LNCAP (cell line): Measurements from ENCODE around the gene SLC26A8.

Source experiments
- TF ChIP-seq, protein P1 (sequence below): fragments of 450-650 bp; IDR thresholded peaks from 2 replicates; pipeline ENCODE4 v1.5.1; 2017; ENCODE audit warnings: mild to moderate bottlenecking

The SLC26A8 gene

DNA sequence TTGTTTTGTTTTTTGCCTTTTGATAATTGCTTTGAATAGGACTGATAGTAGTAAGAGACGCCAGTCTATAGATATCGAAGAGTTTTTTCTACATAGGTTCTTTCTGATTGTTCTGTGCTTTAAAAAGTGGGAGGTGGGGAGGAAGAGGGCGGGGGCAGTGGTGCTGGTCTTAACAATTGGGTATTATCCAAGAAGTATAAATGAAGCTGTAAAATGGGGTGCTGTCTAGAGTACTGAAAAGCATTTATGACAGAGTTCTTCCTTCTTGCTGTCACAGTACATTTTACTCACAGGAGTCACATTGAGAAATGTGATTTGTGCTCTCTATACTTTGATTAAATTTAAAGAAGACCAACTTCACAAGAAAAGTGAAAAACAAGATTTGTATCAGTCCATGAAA, 44.1 kb upstream of the SLC26A8 start:
- TF ChIP-seq, protein P1, sequence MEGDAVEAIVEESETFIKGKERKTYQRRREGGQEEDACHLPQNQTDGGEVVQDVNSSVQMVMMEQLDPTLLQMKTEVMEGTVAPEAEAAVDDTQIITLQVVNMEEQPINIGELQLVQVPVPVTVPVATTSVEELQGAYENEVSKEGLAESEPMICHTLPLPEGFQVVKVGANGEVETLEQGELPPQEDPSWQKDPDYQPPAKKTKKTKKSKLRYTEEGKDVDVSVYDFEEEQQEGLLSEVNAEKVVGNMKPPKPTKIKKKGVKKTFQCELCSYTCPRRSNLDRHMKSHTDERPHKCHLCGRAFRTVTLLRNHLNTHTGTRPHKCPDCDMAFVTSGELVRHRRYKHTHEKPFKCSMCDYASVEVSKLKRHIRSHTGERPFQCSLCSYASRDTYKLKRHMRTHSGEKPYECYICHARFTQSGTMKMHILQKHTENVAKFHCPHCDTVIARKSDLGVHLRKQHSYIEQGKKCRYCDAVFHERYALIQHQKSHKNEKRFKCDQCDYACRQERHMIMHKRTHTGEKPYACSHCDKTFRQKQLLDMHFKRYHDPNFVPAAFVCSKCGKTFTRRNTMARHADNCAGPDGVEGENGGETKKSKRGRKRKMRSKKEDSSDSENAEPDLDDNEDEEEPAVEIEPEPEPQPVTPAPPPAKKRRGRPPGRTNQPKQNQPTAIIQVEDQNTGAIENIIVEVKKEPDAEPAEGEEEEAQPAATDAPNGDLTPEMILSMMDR, result no peak

DNA sequence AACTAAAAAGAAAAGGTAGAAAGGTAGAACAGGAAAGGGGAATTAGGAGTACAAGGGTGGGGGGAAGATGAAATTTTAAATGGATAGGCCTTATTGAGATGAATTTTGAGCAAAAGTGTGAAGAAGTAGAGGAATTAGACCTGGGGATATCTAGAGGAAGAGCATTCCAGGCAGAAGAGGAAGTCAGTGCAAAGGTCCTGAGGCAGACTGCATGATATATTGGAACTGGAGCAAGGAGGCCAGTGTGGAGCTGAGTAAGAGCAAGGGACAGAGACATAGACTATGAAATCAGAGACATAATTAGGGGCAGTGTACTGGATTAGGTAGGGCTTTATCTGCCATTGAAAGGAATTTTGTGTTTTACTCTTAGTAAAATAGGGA, 43.6 kb upstream of the SLC26A8 start:
- TF ChIP-seq, protein P1, result no peak

DNA sequence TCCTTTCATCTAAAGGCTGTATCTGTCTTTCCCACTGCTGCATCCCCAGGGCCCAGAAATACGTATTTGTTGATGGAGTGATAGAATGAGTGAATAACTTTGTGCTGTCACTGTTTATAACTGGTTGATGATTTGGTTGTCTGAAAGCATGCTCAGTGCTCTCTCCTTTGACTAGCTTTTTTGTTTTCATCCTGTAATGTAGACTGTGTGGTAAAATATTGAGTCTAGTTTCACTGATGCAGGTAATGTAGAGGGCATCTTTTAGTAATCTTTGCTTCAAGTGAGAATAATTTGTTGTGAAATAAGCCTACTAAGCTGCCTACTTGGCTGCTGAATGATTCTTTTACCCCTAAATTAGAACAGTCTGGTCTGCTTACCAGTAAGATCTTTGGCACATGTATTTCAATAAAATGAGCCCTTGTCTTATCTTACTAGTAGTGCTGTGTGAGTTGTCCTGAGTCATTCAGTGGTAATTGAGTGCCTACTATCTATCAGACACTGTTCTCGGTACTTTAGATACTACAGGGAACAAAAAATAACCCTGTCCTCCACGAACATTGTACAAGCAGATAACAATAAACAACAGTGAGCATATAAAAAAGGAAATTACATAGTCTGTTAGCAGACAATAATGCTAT, 43.1 kb upstream of the SLC26A8 start:
- TF ChIP-seq, protein P1, result no peak

- TF ChIP-seq, protein P1, result no peak
These were observed 42.4 kb upstream of the SLC26A8 start for GRCh38 chr6:36066817-36067216.

- TF ChIP-seq, protein P1, result no peak
These were observed 41.5 kb upstream of the SLC26A8 start for GRCh38 chr6:36065916-36066315.

DNA sequence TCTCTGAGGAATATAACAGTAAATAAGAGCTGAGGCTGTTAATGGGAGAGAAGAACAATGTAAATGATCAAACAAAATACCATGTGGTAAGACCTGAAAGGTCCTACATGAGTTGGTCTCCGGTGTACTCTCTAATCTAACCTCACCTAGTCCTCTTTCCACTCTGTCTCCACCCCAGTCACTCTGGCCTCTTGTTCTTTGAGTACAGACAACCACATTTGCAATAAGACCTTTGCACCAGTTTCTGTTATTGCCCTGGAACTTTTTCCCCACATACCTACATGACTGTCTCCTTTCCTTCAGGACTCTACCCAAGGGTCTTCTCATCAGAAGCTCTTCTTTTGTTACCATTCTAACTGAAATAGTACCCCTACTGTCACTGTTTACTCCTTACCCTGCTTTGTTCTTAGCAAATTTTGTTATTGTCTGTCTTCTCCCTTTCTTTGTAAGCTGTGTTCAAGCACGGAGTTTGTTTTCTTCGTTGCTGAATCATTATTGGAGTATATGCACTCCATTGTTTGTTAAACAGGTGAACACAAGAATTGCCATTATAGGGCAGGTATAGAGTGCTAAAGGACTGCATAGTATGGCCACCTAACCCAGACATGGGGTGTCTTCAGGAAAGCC, 40.4 kb upstream of the SLC26A8 start:
- TF ChIP-seq, protein P1, result no peak

DNA sequence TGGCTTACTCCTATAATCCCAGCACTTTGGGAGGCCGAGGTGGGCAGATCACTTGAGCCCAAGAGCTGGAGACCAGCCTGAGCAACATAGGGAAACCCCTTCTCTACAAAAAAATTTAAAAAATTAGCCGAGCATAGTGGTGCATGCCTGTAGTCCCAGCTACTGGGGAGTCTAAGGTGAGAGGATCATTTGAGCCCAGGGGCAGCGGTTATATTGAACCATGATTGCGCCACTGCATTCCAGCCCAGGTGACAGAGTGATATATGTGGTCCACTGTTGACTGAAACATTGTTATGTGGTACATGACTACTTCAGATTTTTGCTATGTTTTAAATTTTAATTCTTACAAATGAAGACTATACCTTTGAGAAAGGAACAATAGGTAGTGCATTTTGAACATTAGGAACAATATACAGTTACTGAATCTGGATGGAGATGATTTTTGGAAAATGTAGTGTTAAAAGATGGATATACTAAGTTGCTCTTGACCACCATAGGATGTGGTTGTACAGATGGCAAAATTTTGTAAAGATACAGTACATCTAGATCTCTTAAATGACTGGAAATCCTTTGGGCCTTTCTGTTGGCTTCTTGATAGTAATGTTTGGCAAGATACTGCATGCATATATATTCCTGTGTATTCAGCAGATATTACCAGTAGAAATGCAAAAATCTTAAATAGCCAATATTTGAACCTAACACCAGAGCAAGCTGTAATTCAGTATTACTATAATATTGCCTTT, 39.0 kb upstream of the SLC26A8 start:
- TF ChIP-seq, protein P1, result no peak
